Midbrain (tissue), 1 donor: ENCODE results near the gene DDX43.
A peak's percentile ranks its signal among the peaks of the same experiment; 100 is the strongest.
"Not testable (repeated sequence)": the region's sequence is repeated elsewhere in the genome, so short reads cannot be mapped to it uniquely, and the experiment has no call there.

ENCODE experiments used
- DNase-seq: peaks from one replicate; lab custom pipeline; 2025; lab: John Stamatoyannopoulos, UW

DDX43 gene

DNA sequence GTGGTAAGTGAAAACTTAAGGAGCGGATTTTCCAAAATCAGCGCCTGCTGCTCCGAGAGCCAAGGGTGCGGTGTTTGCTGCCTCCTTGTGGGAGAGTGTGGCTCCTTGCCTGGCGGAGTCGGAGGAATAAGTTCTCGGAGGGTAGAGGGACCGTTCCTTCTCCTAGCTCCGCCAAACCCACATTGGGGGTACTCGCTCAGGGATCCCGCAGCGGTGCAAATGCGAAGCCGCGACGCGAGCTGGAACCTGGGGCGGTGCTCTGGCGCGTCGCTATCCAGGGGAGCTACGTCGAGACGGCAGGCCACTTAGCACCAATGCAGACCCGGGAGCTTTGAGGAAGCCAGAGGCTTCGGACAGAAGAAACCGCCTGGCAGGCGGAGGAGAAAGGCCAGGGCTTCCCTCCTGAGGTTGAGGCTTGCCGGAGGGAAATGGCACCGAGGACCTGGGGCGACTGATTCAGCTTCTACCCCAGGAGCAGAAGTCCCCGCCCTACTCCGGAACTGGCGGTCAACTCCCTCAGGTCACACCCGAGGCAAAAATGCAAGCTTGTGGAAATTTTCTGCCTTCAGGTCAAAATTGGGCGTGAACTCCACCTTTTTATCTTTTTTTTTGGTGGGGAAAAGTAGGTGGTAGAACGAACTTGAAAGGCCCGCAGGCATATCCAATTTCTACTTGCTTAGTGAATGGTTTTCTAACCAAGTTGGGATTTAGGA, 5.7 kb upstream of the DDX43 start:
- DNase-seq = peak; percentile 12

DNA sequence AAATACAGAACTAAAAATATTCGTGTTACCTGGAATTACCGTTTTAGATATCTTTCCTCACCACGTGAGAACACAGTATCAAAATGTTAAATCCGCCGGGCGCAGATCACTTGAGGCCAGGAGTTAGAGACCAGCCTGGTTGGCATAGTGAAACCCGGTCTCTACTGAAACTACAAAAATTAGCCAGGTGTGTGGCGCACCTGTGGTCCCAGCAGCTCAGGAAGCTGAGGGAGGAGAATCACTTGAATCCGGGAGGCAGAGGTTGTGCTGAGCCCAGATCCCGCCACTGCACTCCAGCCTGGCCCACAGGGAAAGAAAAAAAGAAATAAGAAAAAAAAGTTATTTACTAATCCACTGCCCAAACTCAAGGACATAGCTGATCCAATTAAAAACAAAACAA, 4.8 kb upstream of the DDX43 start:
- DNase-seq = no peak

DNA sequence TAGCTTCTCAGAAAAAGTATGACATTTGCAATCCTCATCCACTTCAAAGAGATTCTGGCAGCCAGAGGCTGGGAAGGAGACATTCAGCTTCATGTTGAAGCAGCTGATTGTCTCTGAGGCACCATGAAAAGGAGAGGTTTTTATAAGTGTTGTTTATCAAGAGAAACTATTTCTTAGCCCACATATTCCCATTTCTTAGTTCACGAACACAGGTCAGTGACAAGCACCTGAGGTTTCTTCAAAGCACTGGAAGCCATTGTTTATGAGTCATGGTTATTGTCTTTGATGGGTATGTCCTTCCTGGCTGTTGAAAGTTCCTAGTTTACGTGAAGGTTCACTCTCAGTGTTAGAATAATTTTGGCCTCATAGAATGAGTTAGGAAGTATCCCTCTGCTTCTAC, 3.0 kb upstream of the DDX43 start:
- DNase-seq = no peak

DNA sequence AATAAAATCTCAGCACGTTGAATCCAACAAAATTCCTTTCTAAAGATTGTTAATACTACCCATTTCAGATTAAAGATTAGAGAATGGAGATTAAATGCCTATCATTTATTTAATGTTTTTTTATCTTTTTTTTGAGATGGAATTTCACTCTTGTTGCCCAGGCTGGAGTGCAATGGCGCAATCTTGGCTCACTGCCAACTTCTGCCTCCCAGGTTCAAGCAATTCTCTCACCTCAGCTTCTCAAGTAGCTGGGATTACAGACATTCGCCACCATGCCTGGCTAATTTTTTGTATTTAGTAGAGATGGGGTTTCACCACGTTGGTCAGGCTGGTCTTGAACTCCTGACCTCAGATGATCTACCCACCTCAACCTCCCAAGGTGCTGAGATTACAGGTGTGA, 2.4 kb upstream of the DDX43 start:
- not testable (repeated sequence) for DNase-seq

DNA sequence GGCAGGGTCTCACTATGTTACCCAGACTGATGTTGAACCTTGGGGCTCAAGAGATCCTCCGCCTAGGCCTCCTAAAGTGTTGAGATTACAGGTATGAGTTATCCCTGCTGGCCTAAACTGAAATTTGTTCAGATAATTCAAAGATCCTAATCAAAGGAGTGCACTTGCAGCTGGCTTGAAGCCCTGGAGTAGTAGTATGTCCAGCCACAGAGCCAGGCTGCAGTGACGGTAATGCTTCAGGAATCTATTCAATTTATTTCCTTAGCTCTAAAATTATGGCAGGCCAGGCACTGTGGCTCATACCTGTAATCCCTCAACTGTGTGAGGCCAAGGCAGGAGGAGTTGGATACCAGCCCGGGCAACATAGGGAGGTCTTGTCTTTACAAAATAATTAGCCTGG, 1.4 kb upstream of the DDX43 start:
- no peak for DNase-seq

DNA sequence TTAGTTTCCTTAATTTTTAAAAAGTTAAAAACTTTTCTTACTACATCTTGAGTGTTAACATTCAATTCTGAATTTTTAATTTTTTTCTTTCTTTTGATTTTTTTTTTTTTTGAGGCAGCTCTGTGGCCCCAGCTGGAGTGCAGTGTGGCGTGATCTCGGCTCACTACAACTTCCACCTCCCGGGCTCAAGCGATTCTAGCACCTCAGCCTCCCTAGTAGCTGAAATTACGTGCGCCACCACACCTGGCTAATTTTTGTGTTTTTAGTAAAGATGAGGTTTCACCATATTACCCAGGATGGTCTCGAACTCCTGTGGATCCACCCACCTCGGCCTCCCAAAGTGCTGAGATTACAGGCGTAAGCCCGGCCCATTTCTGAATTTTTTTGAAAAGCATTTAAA, 1.2 kb downstream of the DDX43 start:
- DNase-seq = no peak

DNA sequence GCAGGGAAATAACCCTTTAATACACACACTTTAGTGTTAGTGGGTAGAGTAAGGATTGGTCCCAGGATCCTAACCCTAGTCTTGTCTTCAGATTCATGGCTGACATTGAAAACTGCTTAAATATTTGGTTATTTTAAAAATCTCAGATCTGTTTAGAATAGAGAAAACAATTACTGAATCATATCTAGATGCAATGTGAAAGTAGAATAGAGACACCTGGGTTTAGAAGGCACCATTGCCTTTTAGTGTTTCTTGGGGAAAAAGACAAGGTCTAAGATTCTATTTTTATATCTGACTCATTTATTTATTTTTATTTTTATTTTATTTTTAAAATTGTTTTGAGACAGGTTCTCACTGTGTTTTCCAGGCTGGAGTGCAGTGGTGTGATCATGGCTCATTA, 6.0 kb downstream of the DDX43 start:
- no peak for DNase-seq

DNA sequence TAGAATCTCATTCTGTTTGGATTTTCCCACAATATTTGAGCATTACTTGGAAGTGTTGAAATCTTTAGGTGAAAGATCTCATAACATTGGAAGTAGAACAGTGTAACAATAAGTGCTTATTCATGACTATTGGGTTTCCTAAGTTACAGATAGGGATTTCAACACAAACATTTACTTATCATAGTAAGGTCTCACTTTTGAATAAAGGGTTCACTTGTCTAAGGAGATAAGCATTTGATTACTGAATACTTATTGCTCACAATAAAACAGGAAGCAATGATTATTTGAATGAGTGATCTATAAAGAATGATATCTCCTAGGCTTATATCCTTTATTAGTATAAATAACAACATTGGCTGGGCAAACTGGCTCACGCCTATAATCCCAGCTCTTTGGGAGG, 14.8 kb downstream of the DDX43 start:
- DNase-seq = no peak

DNA sequence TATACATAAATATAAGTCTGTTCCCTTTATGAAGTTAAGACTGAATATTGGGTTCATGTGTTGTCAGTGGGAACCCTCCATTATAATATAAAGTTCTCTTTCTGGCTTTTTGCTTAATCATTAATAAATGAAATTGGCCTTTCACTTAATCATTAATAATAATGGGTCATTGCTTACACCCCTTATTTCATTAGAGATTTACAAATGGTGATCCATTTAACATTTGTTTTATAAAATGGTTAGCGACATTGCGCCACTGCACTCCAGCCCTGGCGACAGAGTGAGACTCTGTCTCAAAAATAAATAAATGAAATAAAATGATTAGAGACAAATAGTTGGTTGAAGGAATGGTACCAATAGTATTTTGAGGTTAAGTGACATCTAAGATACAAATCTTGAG, 18.5 kb downstream of the DDX43 start:
- no peak for DNase-seq

DNA sequence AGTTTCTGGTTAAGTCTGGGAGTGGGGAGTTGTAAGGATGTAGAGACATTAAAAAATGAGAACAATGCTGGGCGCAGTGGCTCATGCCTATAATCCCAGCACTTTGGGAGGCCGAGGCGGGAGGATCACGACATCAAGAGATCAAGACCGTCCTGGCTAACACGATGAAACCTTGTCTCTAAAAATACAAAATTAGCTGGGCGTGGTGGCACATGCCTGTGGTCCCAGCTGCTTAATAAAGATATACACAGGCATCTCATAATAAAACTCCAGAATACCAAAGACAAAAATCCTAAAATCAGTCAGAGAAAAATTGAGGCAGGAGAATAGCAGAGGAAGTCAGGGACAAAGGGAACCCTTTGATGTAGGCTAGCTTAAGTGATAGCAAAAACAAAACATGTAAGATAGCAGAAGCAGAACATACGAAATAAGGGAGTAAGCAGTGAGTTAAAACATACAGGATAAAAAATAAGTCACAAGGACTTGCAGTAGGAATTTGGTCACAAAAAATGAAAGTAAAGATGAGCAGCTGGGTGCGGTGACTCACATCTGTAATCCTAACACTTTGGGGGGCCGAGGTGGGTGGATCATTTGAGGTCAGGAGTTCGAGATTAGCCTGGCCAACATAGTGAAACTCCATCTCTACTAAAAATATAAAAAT, 23.6 kb downstream of the DDX43 start:
- DNase-seq = no peak

DNA sequence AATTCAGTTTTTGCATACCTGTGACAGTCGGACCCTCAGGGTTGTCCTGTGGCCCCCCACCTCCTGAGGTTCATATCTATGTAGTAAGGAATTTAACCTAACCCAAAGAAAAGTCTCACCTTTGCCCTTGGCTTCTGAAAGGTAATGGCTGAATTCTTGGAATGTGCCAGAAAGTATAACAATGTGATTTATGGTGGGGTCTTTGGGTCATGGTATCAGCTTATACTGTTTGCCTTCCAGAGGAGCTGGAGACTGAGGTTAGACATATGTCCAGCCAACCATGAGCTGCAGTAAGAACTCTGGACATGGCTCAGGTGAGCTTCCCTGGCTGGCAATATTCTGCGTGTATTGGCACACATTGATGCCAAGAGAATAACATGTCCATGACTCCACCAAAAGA, 26.9 kb downstream of the DDX43 start:
- no peak for DNase-seq

DNA sequence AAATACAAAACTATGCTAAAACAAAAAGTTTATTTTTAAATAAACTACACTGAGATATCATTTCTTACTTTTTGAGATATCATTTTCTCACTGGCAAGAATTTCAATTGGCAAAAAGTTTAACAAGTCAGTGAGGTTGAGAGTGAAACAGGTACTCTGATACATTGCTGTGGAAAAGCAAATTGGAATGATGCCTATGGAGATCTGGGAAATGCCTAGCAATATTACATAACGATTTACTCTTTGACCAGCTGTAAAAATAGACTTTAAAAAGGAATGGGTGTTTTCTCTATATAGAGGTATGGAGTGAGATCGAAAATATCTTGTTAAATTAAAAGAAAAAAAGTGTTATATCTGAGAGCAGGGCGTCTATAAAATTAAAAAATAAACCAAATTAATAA, 40.6 kb downstream of the DDX43 start:
- no peak for DNase-seq

DNA sequence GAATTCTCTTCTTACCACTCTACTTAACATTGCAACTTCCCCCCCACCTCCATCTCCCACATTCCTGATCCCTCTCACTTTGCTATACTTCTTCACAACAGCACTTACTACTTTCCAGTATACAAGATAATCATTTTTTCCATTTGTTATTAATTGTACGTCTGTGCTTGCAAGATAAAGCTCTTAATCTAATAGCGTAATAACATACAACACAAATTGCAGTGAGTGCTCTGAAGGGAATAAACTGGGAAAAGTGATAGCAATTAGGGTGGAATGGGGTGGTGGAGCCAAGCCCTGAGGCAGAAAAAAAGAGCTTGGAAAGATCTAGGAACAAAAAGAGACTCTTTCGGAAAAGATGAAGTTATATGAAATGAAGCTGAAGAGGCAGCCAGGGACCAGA, 48.9 kb downstream of the DDX43 start:
- DNase-seq = no peak

DNA sequence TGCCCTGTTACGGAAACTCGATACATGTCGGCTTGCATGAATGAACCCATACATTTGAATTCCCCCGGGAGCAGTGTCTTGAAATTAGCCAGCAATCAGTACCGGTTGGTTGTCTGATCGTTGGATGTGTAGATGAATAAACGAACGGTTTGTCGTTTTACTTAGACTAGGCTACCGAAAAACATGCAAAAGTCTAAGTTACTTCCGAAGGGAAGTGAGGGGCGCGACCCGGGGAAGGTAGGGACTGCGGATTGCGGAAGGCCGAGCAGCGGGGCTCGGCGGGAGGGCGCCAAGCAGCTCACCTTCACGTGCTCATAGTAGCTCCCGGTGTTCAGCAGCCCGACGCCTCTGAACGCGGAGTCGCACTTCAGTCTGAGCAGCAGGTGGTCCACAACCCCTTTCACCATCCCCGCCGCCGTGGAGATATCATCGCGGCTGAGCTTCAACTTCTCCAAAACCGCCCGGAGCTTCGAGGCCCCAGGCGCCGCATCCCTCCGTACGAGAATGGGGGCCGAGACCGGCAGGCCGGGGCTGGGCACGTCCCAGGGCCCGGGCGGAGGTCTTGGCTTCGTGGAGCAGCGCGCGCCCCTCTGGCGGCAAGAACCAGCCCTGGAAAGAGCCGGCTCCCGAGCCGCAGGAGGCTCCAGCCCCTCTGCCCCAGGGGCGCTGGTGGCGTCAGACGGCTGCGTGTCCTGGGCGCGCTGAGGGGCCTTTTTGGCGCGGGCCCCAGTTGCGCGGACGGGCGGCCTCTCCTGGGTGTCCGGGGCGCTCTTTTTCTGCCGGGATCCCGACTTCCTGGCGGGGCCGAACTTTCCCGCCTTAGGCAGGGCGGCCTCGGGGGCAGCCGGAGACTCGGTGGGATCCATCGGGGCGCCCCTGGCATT, 56.8 kb downstream of the DDX43 start:
- DNase-seq = peak; percentile 27

DNA sequence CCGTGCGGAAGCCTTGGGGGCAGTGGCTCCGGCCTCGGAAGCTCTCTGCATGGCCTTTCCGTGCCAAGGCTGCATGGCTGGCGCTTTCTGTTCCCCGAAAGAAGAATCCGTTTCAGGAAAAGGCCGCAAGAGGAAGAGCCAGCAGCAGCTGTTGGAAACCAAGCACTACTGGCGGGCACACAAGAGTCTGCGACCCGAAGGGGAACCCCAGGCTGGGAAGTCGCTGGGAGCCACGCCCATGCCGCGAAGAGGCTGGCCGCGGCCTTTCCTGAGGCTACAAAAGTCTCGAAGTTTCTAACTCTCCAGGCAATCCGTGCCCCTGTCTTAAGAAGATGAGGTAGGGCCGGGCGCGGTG, 57.5 kb downstream of the DDX43 start, which contains the start of gene CGAS:
CGAS (minus strand) TSS at position 191 of the 355 bp plus-strand sequence; CDS start at position 75, 116 bp downstream.
- peak; percentile 38 for DNase-seq

DNA sequence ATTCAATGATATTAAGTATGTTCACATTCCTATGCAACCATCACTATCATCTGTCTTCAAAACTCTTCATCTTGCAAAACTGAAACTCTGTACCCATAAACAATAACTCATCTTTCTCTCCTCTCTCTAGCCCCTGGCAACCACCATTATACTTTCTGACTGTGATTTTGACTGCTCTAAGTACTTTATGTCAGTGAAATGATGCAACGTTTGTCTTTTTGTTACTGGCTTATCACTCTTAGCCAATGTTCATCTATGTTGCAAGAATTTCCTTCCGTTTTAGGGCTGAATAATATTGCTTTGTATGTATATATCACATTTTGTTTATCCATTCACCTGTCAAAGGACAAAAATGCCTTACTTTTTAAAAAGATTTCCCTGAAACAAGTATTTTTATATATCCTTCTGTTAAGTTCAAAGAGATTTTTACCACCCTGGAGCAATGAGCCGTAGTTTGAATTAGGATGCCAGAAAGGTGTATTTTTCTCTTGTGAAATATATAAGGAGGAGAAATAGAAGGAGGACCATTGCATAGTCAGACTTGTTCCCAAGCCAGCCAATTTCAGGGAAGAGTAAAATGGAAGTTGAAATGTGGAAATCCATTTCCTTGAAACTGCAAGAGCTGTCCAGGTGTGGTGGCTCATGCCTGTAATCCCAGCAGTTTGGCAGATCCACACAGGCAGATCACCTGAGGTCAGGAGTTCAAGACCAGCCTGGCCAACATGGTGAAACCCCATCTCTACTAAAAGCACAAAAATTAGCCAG, 61.4 kb downstream of the DDX43 start:
- DNase-seq = no peak

DNA sequence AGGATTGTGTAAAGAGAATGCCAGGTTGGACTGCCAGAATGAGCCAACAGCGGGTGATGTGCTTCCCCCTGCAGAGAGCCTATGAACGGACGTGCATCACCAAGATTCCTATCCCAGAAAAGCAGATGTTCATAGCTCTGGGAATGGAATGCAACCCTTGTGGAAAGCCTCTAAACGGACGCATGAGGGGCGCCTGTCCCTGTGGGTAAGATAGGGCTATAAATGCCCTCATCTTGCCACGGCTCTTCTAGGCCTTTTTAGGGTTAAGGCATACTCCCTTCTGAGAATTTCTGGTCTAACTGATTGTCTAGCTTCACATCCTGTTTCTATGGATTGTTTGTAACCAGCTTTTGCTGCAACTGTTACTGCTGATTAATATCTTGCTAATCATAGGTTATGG, 64.8 kb downstream of the DDX43 start:
- DNase-seq = not testable (repeated sequence)

DNA sequence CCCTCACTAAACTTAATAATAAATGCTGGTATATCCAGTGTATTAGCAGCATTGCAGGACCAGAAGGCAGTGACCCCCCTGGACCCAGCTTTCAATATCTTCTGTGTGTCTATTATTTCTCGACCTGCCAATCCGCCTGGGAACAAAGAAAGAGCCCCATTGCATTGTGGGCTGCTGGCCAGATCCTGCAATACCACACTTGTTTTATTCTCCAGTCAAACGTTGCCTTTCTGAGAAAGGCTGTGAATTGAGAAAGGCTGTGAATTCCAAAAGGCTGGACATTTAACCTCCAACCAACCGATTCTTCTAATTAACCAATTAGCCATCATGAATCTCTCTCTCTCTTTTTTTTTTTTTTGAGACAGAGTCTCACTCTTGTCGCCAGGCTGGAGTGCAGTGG, 65.4 kb downstream of the DDX43 start:
- peak; percentile 55 for DNase-seq

DNA sequence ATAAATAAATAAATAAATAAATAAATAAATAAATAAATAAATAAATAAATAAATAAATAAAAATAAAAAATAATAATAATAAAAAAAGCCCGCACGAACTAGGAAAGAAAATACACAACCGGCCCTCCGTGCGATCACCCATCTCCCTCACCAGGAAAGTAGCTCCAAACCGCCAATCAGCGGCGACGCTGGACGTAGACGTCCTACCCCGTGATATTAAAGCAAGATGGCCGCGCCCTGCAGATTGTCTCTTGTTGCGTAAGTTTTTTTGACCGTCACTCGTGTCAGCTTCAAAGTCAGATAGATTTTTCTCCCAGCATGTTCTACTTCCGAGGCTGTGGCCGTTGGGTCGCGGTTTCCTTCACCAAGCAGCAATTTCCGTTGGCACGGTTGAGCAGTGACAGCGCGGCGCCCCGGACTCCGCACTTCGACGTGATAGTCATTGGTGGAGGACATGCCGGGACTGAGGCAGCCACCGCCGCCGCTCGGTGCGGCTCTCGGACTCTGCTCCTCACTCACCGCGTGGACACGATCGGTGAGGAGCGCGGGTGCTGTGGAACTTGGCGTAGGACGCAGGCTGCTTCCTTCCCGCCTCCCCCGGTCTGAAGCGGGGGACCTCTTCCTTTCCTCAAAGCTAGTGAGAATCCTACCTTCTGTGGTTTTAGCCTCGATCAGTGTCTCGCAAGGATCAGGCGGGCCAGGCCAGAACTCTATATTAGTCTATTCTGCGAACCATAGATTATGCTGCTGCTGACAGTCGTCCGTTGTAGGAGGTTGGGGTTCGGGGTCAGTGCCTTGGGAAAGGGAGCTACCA, 67.1 kb downstream of the DDX43 start, which contains the start of gene MTO1:
MTO1 (plus strand) TSS at position 201 of the 814 bp plus-strand sequence; CDS start at position 319, 118 bp downstream.
- DNase-seq = peak; percentile 88
